Lower leg skin (tissue), 4 donors: ENCODE measurements around the gene GGACT. TPM values are rescaled to one million over a fixed set of nuclear protein-coding genes. Genes with fewer than 3 reads are reported as not detected.

Experiments used
- DNase-seq, 2 donors: peaks; one replicate each; pipeline ENCODE4 v3.0.0-alpha.2; 2019; ENCODE audit warnings: low spot score in 2 of 2
- H3K4me3 ChIP-seq: fragments of 200-600 bp; sonication (generic); 2 replicates; pipeline ENCODE4 v1.5.1; 2017; ENCODE audit warnings: mild to moderate bottlenecking, low read depth; ENCODE audit not compliant: poor library complexity, severe bottlenecking
- POLR2A ChIP-seq, 2 donors: fragments of 450-650 bp; IDR thresholded peaks; one replicate each; pipeline ENCODE4 v1.6.1; 2016 to 2017; ENCODE audit warnings: antibody characterized with exemption in 2 of 2, mild to moderate bottlenecking in 1 of 2, moderate library complexity in 1 of 2
- WGBS, 2 donors: methylation state at CpG; one replicate each; pipeline ENCODE4 v1.1.5; 2018; 5-methylcytosine and 5-hydroxymethylcytosine counted together
- intact Hi-C: fragments of 100-400 bp; cut with DNase I; formaldehyde crosslinking; loops from one replicate; pipeline ENCODE4 v1.15.0; 2023; ENCODE audit warnings: low total_unique reads
- total RNA-seq, 4 donors: library from RNA; depleted of rRNA; stranded (reverse); fragments of >200 nt; gene quantifications; one replicate each; pipeline ENCODE4 v1.1.0, GENCODE V29; 2016
- TF ChIP-seq, protein P1 (sequence below), 3 donors: fragments of 450-650 bp; IDR thresholded peaks; one replicate each; pipeline ENCODE4 v1.5.1; 2016; ENCODE audit warnings: antibody characterized with exemption in 3 of 3, mild to moderate bottlenecking in 3 of 3, moderate library complexity in 2 of 3

The GGACT gene
- total RNA-seq, 4 donors from 2014 or later = 1.5 to 3.6 (median 2.6) TPM

DNA sequence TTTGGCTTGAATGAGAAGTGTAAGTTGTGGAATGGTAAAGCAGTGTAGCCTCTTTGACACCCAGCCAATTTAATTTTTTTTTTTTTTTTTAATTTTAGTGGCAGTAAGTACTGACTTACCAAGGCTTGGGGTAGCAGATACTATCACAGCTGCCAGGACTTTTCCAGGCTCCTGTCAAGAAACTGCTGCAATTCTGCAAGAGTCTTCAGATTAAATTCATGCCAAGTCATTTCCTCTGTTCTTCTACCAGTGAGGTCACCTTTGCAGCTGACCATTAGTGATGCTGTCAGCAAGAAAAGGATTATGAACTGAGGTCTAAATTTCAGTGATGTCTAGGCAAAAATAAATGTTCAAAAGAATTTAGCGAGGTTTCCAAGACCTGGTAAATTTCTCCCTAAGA, 91.2 kb downstream of the GGACT start:
- TF ChIP-seq, protein P1, sequence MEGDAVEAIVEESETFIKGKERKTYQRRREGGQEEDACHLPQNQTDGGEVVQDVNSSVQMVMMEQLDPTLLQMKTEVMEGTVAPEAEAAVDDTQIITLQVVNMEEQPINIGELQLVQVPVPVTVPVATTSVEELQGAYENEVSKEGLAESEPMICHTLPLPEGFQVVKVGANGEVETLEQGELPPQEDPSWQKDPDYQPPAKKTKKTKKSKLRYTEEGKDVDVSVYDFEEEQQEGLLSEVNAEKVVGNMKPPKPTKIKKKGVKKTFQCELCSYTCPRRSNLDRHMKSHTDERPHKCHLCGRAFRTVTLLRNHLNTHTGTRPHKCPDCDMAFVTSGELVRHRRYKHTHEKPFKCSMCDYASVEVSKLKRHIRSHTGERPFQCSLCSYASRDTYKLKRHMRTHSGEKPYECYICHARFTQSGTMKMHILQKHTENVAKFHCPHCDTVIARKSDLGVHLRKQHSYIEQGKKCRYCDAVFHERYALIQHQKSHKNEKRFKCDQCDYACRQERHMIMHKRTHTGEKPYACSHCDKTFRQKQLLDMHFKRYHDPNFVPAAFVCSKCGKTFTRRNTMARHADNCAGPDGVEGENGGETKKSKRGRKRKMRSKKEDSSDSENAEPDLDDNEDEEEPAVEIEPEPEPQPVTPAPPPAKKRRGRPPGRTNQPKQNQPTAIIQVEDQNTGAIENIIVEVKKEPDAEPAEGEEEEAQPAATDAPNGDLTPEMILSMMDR (IDR thresholded peaks at IDR 0.05) = no peak
- no peak for TF ChIP-seq POLR2A (IDR thresholded peaks at IDR 0.05)
- no peak overlapping the region for H3K4me3 ChIP-seq
- no peak for DNase-seq
- intact Hi-C loops = no loop called here
- 94 to 97% methylated on average over 1 of the region's 1 CpG for WGBS, 2 donors

GRCh38 chr13:100495455-100495854, 93.1 kb downstream of the GGACT start:
- DNase-seq = no peak
- intact Hi-C loops = no loop called here
- no peak overlapping the region for H3K4me3 ChIP-seq
- 80 to 91% methylated on average over 1 of the region's 1 CpG for WGBS, 2 donors
- TF ChIP-seq POLR2A (IDR thresholded peaks at IDR 0.05) = no peak
- TF ChIP-seq, protein P1 (IDR thresholded peaks at IDR 0.05) = no peak

DNA sequence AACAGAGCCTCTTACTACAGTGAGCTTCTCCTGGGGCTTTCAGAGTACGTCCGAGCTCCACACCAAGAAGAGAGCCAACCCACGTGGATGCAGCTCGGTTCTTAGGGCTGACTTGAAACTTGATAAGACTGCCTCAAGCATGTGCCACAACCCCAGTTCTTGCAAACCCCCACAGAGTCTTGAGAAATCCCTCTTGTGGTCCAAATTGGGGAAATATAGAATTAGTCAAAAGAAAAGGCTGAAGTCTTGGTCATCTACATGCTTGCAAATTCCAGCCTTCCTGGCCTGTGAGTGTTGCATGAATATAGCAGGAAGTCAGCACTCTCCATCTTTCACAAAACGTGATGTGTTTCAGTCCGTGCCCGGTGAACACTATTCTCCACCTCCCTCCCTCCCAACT, 95.2 kb downstream of the GGACT start:
- H3K4me3 ChIP-seq = no peak overlapping the region
- TF ChIP-seq, protein P1 (IDR thresholded peaks at IDR 0.05) = no peak
- TF ChIP-seq POLR2A (IDR thresholded peaks at IDR 0.05) = no peak
- intact Hi-C loops = no loop called here
- WGBS, 2 donors = 92 to 94% methylated on average over 7 of the region's 7 CpGs
- DNase-seq = no peak

- H3K4me3 ChIP-seq = no peak overlapping the region
- WGBS, 2 donors = 75 to 82% methylated on average over 8 of the region's 8 CpGs
- no peak for TF ChIP-seq POLR2A (IDR thresholded peaks at IDR 0.05)
- TF ChIP-seq, protein P1 (IDR thresholded peaks at IDR 0.05) = no peak
- intact Hi-C loops = no loop called here
- DNase-seq = no peak
Measured at GRCh38 chr13:100491164-100491842, 97.3 kb downstream of the GGACT start.

DNA sequence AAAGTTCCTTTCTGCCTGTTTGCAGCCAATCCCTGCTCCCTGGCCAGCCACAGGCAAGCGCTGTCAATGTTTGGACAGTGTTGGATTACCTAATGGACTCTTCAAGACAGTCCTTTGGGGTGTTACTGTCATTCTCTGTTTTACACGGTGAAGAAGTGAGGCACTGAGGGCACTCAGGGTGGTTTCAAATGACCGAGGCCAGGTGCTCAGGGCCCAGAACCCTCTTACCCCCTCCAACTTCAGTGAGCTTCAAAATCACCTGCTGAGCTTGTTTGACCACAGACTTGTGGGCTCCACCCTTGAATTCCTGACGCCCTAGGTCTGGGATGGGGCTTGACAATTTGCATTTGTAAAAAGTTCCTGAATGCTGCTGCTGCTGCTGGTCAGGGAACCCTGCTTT, 97.9 kb downstream of the GGACT start:
- no peak for TF ChIP-seq POLR2A (IDR thresholded peaks at IDR 0.05)
- TF ChIP-seq, protein P1 (IDR thresholded peaks at IDR 0.05) = no peak
- H3K4me3 ChIP-seq = no peak overlapping the region
- WGBS, 2 donors = 59 to 63% methylated on average over 4 of the region's 4 CpGs
- peak in 1 of 2 donors; percentile 42 for DNase-seq
- intact Hi-C loops = no loop called here

DNA sequence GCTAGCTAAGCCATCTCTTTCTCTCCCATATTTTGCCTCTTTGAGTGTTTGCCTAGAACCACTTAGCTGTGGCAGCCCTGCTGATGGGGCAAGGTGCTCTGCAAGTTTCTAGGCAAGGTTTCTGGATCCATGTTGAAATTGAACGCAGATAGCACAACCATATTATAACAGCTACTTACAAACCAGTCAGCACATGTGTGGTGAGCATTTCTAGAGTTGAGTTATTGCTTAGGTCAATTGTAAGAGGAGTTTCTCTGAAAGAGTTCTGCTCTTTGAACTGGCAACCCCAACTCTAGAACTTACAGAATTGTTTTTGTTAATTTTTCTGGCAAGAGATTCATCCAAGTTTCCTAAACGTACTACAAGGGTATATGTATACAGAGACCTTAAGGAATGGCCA, 103.3 kb downstream of the GGACT start:
- intact Hi-C loops = no loop called here
- TF ChIP-seq POLR2A (IDR thresholded peaks at IDR 0.05) = no peak
- TF ChIP-seq, protein P1 (IDR thresholded peaks at IDR 0.05) = no peak
- no peak overlapping the region for H3K4me3 ChIP-seq
- no peak for DNase-seq
- 93 to 97% methylated on average over 2 of the region's 2 CpGs for WGBS, 2 donors
